ENCODE measurements around the gene ADK.
"Not testable (repeated sequence)": the region's sequence is repeated elsewhere in the genome, so short reads cannot be mapped to it uniquely, and the experiment has no call there.

Gene ADK

DNA sequence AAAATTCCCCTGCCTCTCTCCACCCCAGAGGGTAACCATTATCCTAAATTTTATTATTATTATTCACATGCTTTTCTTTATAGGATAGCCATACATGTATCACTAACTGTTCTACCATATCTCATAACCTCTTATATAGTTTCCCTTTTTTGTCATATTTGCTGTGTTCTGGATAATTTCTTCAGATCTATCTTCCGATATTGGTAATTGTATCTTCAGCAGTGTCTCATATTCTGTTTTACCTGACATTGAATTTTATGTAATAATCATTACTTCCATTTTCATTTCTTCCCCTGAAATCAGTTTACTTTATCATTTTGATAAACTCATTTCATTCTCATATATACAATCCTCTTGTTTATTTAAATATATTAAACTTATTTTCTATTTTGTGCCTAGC lies 273.5 kb downstream of the ADK start:
- no peak for DNase-seq (ENCODE audit: low read depth)

GRCh38 chr10:74425456-74426001 lies 274.5 kb downstream of the ADK start:
- DNase-seq (ENCODE audit: low read depth): no peak

GRCh38 chr10:74431816-74432215 lies 280.8 kb downstream of the ADK start:
- DNase-seq (ENCODE audit: low read depth): no peak

DNA sequence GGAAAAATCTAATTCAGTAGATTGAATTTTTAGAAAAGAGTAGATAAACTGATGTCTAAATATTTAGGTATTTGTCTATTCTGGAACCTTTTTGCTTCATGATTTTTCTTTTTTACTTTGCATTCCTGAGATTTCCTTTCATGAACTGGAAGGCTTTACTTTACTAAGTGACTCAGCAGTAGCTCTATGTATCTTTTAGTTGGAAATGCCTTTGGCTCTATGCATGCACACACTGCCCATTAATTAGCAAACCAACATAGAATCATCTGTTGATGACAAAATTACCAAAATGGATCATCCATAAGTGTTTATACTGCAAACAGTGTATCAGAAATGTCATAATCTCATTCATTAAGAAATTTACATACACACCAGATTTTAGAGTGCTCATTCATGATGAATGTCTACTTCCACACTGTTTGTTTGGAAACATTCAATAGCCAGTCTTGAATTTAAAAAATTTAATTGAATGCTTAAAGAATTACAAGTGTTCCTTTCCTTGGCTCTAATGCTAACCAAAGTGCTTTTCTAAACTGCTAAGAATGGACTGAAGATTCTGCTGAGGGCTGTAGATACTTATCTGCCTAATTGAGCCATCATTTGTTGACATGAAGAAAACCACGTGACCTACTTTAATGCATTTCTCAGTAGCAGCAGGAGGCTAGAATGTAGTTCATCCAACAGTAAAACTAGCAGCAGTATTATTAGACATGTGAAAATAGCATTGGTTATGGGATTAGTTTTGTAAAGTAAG lies 282.0 kb downstream of the ADK start:
- DNase-seq (ENCODE audit: low read depth): peak; percentile 75

DNA sequence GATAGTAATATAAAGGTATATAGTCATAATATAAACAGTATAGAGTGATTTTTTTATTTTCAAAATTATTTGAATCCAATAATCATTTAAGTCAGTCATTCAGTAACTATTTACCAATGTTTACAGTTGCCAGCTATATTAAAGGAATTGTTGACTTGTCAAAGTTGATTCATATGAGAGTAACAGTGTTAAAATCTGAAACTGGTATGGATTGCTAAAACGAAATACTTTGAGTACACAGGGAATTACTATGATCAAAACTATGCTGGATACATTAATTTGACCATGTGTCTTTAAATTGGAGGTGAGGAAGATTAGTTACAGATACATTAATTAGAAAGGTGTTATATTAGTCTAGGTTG lies 282.6 kb downstream of the ADK start:
- DNase-seq (ENCODE audit: low read depth): no peak

DNA sequence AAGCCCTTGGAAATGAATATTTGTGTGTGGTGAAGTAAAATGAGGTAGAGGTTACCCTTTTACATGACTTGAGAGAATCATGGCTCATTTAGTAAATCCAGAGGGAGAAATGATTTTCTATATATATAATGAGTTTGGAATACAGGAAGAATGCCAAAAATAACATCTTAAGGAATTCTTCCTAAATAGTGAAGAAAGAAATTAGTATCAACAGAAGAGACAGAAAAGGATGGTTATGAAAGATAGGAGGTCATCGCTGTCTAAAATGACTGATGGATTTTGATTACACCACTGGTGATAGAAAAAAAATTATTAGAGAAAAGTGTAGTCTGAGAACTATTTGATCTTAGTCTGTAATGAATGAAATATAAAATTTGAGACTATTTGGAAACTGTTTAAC lies 283.0 kb downstream of the ADK start:
- no peak for DNase-seq (ENCODE audit: low read depth)

DNA sequence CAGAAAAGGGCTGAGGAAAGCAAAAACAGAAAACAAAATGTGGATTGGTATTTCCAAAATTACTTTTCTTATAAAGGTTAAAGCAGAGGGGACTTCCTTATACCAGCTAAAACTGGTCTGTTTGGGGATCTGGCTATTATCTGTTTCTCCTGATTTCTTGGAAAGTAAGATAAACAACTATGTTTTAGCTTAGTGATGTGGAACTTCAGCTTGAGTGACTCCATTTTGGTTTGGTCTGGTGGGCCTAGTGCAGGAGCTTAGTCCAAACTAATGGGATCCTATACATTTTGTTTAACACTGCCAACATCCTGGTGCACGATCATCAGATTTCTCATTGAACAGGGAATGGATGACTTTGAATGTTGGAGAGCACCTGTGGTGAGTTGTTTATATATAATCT lies 283.5 kb downstream of the ADK start:
- DNase-seq (ENCODE audit: low read depth): no peak

- no peak for DNase-seq (ENCODE audit: low read depth)
Observed at GRCh38 chr10:74436523-74437170, 285.6 kb downstream of the ADK start.

- DNase-seq (ENCODE audit: low read depth): peak; percentile 69
Observed at GRCh38 chr10:74437822-74438221, 286.8 kb downstream of the ADK start.

DNA sequence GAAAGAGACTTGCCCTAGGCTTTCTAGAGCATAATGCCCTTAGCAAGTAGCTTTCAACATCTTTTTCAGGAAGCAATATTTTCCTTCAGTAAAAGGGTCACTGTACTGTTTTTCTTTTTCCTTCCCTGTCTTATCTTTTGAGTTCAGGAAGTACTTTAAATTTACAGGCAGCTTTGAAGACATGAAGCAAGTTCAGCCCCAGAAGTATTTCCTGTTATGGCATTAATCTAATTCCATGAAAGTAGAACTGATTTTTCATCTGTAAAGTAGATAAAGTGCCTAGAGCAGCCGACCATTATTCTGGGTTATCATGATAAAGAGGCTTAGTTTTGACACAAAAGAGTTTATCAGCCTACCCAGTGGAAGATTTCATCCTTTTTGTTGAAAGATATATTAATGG lies 288.2 kb downstream of the ADK start:
- peak; percentile 60 for DNase-seq (ENCODE audit: low read depth)

GRCh38 chr10:74445493-74445892 lies 294.5 kb downstream of the ADK start:
- no peak for DNase-seq (ENCODE audit: low read depth)

- no peak for DNase-seq (ENCODE audit: low read depth)
Observed at GRCh38 chr10:74450602-74451001, 299.6 kb downstream of the ADK start.

GRCh38 chr10:74451127-74451829 lies 300.3 kb downstream of the ADK start:
- no peak for DNase-seq (ENCODE audit: low read depth)

GRCh38 chr10:74453169-74453568 lies 302.1 kb downstream of the ADK start:
- no peak for DNase-seq (ENCODE audit: low read depth)

DNA sequence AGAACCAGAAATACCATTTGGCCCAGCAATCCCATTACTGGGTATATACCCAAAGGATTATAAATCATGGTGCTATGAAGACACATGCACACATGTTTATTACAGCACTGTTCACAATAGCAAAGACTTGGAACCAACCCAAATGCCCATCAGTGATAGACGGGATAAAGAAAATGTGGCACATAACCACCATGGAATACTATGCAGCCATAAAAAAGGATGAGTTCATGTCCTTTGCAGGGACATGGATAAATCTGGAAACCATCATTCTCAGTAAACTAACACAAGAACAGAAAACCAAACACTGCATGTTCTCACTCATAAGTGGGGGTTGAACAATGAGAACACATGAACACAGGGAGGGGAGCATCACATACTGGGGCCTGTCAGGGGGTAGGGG lies 306.5 kb downstream of the ADK start:
- not testable (repeated sequence) for DNase-seq (ENCODE audit: low read depth)

DNA sequence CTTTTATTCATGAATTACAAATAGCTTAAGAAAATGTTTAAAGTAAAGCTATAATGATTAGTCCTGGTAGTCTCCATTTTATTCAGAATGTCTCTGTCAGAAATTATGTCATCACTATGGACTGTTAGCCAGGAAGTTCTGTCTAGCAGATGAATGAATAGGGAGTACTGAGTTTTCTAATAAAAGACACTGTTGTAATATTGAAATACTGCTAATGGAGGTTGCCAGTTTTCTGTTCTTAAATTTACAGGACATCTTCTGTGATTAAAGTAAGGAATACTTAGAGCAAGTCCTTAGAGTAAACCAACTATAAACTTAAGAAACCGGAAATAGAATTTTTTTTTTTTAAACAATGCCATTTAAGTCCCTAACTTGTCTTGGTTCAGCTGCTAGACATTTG lies 309.8 kb downstream of the ADK start:
- peak; percentile 39 for DNase-seq (ENCODE audit: low read depth)

DNA sequence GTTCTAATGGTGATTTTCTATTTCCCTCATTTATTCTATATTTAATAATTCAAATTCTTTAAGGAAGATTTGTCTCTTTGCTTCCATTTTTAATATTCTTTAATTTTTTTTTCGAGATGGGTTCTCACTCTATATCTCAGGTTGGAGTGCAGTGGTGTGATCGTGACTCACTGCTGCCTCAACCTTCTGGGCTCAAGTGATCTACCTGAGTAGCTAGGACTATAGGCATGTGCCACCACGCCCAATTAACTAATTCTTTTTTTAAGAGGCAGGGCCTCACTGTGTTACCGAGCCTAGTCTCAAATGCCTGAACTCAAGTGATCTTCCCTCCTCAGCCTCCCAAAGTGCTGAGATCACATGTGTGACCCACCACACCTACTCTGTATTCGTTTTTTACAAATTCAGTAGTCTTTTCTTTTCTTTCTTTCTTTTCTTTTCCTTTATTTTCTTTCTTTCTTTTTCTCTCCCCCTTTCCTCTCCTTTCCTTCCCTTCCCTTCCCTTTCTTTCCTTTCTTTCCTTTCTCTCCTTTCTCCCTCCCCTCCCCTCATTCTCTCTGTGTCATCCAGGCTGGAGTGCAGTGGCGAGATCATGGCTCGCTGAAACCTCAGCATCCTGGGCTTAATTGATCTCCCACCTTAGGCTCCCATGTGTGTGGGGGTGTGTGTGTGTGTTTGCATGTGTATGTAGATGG lies 323.1 kb downstream of the ADK start:
- DNase-seq (ENCODE audit: low read depth): no peak

DNA sequence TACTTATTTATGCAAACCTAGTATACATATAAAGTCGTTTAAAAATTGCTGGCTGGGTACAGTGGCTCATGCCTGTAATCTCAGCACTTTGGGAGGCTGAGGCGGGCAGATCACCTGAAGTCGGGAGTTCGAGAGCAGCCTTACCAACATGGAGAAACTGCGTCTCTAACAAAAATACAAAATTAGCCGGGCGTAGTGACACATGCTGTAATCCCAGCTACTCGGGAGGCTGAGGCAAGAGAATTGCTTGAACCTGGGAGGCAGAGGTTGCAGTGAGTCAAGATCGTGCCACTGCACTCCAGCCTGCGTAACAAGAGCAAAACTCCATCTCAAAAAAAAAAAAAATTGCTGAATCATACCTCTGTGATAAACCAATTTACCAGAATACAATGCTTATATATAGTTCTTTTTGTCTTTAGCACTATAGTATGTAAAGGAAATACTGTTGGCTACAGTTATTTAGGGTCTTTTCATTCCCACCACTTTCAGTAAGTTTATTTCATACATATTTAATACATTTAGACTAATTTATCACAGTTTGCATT lies 325.2 kb downstream of the ADK start:
- DNase-seq (ENCODE audit: low read depth): peak; percentile 21

DNA sequence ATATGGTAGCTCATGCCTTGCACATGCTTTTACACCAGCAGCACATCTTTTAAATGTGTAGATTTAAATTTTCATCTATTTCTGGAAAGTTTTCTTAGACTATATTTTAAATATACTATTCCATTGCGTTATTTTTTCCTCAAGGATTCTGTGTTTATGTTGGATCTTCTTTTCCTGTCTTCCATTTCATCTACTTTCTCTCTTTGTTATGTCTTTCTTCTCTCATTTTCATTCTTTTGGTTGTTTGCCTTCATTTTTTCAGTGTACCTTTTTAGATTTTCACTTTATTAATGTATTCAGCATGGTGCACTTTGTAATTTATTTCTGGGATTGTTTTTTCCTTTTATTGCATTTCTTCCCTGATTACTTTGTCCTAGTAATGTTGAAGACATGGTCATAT lies 329.8 kb downstream of the ADK start:
- no peak for DNase-seq (ENCODE audit: low read depth)

DNA sequence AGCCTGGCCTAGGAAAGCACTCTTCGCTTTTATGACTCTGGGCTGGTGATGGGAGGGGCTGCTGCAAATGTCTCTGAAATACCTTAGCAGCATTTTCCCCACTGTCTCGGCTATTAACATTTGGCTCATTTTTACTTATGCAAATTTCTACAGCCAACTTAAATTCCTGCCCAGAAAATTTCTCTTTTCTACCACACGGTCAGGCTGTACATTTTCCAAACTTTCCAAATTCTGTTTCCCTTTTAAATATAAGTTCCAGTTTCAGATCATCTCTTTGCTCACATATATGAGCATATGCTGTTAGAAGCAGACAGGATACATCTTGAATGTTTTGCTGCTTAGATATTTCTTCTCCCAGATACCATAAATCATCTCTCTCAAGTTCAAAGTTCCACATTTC lies 332.3 kb downstream of the ADK start:
- no peak for DNase-seq (ENCODE audit: low read depth)

- no peak for DNase-seq (ENCODE audit: low read depth)
Observed at GRCh38 chr10:74485283-74485682, 334.3 kb downstream of the ADK start.

GRCh38 chr10:74486659-74487058 lies 335.6 kb downstream of the ADK start:
- no peak for DNase-seq (ENCODE audit: low read depth)

Data from iris pigment epithelial cell (primary cell).